ENCODE data around the gene PTK7.

Gene PTK7

DNA sequence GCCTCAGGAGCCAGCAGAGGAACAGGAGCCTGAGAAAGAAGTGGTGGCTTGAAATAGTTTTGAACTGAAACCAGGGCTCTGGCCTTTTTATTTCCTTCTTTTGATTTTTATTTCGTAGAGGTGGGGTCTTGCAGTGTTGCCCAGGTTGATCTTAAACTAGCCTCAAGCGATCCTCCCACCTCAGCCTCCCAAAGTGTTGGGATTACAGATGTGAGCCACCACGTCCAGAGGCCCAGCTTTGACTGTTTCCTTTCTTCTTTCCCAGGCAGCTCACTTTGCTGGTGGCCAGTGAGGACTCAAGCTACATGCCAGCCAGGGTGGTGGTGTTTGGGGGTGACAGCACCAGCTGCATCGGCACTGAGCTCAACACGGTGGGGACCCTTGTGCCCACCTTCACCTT is 126.3 kb downstream of the PTK7 start:
- no peaks in the 10 kb centered on the region for H3K9me2 ChIP-seq (replicated peaks; ENCODE audit: low read depth, low read length)
- no peak overlapping the region for H3K4me3 ChIP-seq (ENCODE audit: low read length, poor library complexity, severe bottlenecking)
- no peaks in the 10 kb centered on the region for H3F3A ChIP-seq (ENCODE audit: low read depth)
- no peak overlapping the region for H3K4me2 ChIP-seq (ENCODE audit: low read depth, low read length, poor library complexity, severe bottlenecking)
- H3K4me1 ChIP-seq (ENCODE audit: insufficient read depth, low read length, poor library complexity, severe bottlenecking): no peaks in the 10 kb centered on the region
- no peaks in the 10 kb centered on the region for H3K79me2 ChIP-seq (ENCODE audit: insufficient read depth, low read length)
- TF ChIP-seq EZH2phosphoT487 (IDR thresholded peaks at IDR 0.05; ENCODE audit: borderline replicate concordance): no peak
- TF ChIP-seq, protein P1, sequence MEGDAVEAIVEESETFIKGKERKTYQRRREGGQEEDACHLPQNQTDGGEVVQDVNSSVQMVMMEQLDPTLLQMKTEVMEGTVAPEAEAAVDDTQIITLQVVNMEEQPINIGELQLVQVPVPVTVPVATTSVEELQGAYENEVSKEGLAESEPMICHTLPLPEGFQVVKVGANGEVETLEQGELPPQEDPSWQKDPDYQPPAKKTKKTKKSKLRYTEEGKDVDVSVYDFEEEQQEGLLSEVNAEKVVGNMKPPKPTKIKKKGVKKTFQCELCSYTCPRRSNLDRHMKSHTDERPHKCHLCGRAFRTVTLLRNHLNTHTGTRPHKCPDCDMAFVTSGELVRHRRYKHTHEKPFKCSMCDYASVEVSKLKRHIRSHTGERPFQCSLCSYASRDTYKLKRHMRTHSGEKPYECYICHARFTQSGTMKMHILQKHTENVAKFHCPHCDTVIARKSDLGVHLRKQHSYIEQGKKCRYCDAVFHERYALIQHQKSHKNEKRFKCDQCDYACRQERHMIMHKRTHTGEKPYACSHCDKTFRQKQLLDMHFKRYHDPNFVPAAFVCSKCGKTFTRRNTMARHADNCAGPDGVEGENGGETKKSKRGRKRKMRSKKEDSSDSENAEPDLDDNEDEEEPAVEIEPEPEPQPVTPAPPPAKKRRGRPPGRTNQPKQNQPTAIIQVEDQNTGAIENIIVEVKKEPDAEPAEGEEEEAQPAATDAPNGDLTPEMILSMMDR (conservative IDR thresholded peaks at IDR 0.05; ENCODE audit: low read length): no peak
- no peaks in the 10 kb centered on the region for H4K20me1 ChIP-seq (ENCODE audit: insufficient read depth, low read length, poor library complexity, severe bottlenecking)
- peaks cover 3% of the 10 kb centered on the region; the same call in 1 of the 2 replicates for H3K36me3 ChIP-seq (ENCODE audit: insufficient read depth, low read length)
- H3K9me3 ChIP-seq (ENCODE audit: insufficient read depth, low read depth, low read length): no peaks in the 10 kb centered on the region
- no peak overlapping the region for H2AFZ ChIP-seq (ENCODE audit: low read length)
- H3K27me3 ChIP-seq (ENCODE audit: insufficient read depth, low read length, poor library complexity, severe bottlenecking): no peaks in the 10 kb centered on the region
- H3K9ac ChIP-seq (ENCODE audit: low read depth, low read length, poor library complexity, severe bottlenecking): no peak overlapping the region

DNA sequence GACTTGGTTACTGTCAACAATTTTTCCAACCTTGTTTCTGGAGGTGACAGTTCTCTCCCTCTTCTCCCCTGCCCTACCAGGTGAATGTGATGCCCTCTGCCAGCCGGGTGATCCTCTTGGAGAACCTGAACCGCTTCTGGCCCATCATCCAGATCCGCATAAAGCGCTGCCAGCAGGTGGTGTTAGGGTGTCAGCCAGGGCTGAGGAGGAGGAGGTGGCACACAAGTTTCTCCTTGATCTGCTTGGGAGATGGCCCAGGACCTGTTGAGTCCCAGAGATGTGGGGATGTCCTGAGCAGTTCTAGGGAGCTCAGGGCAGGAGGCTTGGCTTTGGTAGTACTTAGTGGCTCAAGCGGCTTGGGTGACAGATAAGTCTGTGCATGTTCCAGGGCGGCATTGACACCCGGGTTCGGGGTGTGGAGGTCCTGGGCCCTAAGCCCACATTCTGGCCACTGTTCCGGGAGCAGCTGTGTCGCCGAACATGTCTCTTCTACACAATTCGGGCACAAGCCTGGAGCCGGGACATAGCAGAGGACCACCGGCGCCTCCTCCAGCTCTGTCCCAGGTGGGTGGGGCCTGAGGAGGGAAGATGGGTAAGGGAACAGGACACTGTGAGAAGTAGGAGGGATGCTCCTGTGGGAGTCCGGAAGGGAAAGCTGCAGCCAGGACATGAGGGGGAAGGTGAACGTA is 127.1 kb downstream of the PTK7 start:
- no peaks in the 10 kb centered on the region for H4K20me1 ChIP-seq (ENCODE audit: insufficient read depth, low read length, poor library complexity, severe bottlenecking)
- no peaks in the 10 kb centered on the region for H3K9me3 ChIP-seq (ENCODE audit: insufficient read depth, low read depth, low read length)
- H3K79me2 ChIP-seq (ENCODE audit: insufficient read depth, low read length): no peaks in the 10 kb centered on the region
- no peak for TF ChIP-seq EZH2phosphoT487 (IDR thresholded peaks at IDR 0.05; ENCODE audit: borderline replicate concordance)
- TF ChIP-seq, protein P1 (conservative IDR thresholded peaks at IDR 0.05; ENCODE audit: low read length): no peak
- no peaks in the 10 kb centered on the region for H3K9me2 ChIP-seq (replicated peaks; ENCODE audit: low read depth, low read length)
- no peaks in the 10 kb centered on the region for H3K4me1 ChIP-seq (ENCODE audit: insufficient read depth, low read length, poor library complexity, severe bottlenecking)
- H3K4me2 ChIP-seq (ENCODE audit: low read depth, low read length, poor library complexity, severe bottlenecking): no peak overlapping the region
- H3K36me3 ChIP-seq (ENCODE audit: insufficient read depth, low read length): peaks cover 3% of the 10 kb centered on the region; the same call in 1 of the 2 replicates
- no peak overlapping the region for H2AFZ ChIP-seq (ENCODE audit: low read length)
- no peak overlapping the region for H3K9ac ChIP-seq (ENCODE audit: low read depth, low read length, poor library complexity, severe bottlenecking)
- H3F3A ChIP-seq (ENCODE audit: low read depth): no peaks in the 10 kb centered on the region
- no peak overlapping the region for H3K4me3 ChIP-seq (ENCODE audit: low read length, poor library complexity, severe bottlenecking)
- no peaks in the 10 kb centered on the region for H3K27me3 ChIP-seq (ENCODE audit: insufficient read depth, low read length, poor library complexity, severe bottlenecking)

DNA sequence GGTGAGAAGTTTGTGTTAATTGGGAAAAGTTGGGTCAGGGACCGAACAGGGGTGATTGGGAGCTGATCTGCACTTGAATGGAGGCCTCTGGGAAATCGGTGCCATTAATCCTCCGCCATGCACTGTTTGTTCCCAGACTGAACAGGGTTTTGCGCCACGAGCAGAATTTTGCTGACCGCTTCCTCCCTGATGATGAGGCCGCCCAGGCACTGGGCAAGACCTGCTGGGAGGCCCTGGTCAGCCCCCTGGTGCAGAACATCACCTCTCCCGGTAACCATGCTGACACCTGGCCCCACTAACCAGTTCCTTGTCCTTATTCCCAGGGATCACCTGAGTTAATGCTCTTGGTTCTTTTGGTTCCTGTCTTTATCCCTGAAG is 127.6 kb downstream of the PTK7 start:
- H3K4me2 ChIP-seq (ENCODE audit: low read depth, low read length, poor library complexity, severe bottlenecking): no peak overlapping the region
- H4K20me1 ChIP-seq (ENCODE audit: insufficient read depth, low read length, poor library complexity, severe bottlenecking): no peaks in the 10 kb centered on the region
- no peaks in the 10 kb centered on the region for H3K9me2 ChIP-seq (replicated peaks; ENCODE audit: low read depth, low read length)

More for the DNA sequence above, 127.6 kb downstream of the PTK7 start:
- Histone ChIP-seq H3K79me2 (ENCODE audit: insufficient read depth, low read length) (no peaks in the 10 kb centered on the region), H2AFZ (ENCODE audit: low read length) (no peak overlapping the region), H3K9me3 (ENCODE audit: insufficient read depth, low read depth, low read length) (no peaks in the 10 kb centered on the region), H3K27me3 (ENCODE audit: insufficient read depth, low read length, poor library complexity, severe bottlenecking) (no peaks in the 10 kb centered on the region), H3F3A (ENCODE audit: low read depth) (no peaks in the 10 kb centered on the region), H3K36me3 (ENCODE audit: insufficient read depth, low read length) (no peaks in the 10 kb centered on the region), H3K9ac (ENCODE audit: low read depth, low read length, poor library complexity, severe bottlenecking) (no peak overlapping the region), H3K4me3 (ENCODE audit: low read length, poor library complexity, severe bottlenecking) (no peak overlapping the region), H3K4me1 (ENCODE audit: insufficient read depth, low read length, poor library complexity, severe bottlenecking) (no peaks in the 10 kb centered on the region)
- TF ChIP-seq, protein P1 (conservative IDR thresholded peaks at IDR 0.05; ENCODE audit: low read length): no peak
- TF ChIP-seq EZH2phosphoT487 (IDR thresholded peaks at IDR 0.05; ENCODE audit: borderline replicate concordance): no peak
